CD4-positive, alpha-beta T cell treated with Interleukin-17A for 4 hours (primary cell): ENCODE measurements around the gene PTGER4.

Source experiments
- DNase-seq: peaks from one replicate; pipeline ENCODE4 v3.0.0-alpha.2; 2020; ENCODE audit warnings: mixed read lengths

The PTGER4 gene

GRCh38 chr5:40672425-40672824, 7.3 kb upstream of the PTGER4 start:
- DNase-seq, result no peak

- DNase-seq, result no peak
Measured at GRCh38 chr5:40674661-40675235, 5.0 kb upstream of the PTGER4 start.

DNA sequence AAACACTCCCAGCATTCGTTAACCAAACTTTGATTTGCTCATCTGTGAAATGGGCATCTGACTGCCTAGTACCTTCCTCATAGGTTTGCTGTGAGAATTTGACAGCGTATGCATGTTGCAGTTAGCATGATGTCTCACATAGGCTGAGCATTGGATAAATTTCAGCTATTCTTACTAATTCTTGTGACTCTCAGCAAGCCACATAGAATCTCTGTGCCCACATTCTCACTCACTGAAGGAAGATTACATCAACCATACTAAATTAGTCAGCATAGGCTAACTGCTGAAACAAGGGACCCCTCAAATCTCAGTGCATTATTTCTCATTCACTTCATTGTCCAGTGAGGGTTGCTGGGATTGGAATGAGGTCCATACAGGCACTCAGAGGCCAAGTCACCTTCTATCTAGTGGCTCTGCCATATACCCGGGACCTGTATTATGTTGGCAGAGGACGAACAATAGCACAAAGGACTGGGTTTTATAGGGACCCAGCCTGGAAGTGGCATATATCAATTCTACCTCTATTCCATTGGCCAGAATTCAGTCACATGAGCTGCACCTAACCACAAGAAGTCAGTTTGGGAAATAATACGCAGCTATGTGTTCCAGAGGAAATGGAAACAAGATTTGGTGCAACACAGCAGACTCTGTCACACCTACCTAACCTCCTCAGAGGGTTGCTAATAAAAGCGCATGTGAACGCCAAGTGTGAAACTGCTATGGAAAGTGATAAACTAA, 4.2 kb upstream of the PTGER4 start:
- peak; percentile 15 for DNase-seq

- peak; percentile 29 for DNase-seq
Measured at GRCh38 chr5:40676613-40677343, 2.9 kb upstream of the PTGER4 start.

DNA sequence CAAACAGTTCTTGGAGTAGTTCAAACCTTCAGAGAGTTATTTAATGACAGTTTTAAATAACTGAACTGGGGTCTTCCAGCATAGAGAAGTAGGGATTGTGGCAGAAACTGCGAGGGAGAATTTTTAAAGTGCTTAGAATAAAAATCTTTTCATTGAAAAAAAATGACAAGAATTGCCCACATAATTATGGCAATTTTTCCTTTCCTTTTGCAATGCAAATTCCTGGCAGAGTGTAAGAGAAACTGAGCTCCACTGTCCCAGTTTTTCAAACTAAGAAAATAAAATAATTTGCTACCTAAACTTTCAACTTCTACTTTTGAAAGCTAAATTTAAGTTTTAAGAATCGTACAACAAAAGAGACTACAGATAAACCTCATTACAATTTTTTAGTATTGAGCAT, 2.3 kb upstream of the PTGER4 start:
- DNase-seq, result no peak

DNA sequence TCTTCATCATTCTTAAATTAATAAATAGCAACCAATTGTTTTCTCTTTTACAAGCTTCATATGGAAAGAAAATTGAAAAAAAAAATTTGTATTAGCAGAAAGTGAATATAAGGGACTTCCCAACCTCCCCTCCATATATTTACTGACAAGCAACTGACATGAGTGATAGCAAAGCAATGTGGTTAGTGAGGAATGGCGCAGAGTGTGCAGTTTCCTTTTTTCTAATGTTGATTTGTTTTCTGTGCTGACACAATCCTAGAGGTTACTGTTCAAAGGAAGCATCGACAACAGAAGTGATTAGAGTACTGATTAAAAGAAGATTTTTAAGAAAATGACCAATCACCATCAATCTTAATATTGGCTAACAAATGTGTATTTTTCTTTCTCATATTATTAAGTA, 1.7 kb upstream of the PTGER4 start:
- DNase-seq, result peak; percentile 27

- DNase-seq, result no peak
Measured at GRCh38 chr5:40678460-40679147, 1.1 kb upstream of the PTGER4 start.

DNA sequence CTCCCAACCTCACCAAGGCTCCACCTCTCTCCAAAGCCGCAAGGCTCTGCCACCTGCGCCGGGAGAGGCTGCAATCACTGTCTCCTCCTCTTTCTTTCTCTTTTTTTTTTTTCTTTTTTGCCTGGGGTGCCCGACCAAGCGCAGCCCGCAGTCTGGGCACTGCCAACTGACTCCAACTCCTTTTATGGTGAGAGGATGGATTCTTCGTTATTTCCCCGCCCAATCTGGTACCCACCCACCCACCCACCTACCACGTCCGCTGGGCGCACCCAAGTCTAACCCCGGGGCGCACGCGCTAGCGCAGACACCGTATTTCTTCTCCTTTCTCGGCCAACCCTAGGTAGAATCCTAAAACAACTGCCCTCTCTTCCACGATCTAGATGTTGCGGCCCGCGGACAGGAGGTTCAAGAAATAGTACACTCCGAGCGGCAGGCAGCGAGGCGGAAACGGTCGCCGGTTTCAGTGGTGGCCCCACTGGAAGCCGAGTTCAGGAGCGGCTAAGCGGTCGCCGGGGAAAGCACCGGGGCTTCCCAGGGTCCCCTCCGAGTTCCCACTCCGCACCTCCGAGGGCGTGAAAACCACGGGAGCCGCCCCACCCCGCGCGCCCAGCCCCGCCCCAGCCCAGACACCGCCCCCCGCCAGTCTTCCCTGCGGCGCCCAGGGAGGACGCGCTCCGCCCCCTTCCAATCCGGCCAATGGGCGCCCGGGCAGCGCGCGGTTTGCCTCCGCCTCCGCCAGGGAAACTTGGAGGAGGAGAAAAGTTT, 385 bp upstream of the PTGER4 start:
- DNase-seq, result peak; percentile 96

DNA sequence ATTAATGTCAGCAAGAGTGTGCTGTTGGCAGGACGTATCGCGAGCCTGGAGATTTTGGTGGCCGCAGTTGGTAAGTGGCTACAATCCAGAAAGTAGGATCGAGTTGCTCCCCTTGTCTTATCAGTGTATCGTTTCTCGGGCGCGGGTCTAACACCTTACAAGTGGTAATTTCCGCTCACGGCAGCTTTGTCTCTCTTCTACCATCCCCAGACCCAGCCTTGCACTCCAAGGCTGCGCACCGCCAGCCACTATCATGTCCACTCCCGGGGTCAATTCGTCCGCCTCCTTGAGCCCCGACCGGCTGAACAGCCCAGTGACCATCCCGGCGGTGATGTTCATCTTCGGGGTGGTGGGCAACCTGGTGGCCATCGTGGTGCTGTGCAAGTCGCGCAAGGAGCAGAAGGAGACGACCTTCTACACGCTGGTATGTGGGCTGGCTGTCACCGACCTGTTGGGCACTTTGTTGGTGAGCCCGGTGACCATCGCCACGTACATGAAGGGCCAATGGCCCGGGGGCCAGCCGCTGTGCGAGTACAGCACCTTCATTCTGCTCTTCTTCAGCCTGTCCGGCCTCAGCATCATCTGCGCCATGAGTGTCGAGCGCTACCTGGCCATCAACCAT, 1.1 kb downstream of the PTGER4 start:
- DNase-seq, result peak; percentile 68

GRCh38 chr5:40681363-40682153, 1.8 kb downstream of the PTGER4 start:
- DNase-seq, result peak; percentile 54

DNA sequence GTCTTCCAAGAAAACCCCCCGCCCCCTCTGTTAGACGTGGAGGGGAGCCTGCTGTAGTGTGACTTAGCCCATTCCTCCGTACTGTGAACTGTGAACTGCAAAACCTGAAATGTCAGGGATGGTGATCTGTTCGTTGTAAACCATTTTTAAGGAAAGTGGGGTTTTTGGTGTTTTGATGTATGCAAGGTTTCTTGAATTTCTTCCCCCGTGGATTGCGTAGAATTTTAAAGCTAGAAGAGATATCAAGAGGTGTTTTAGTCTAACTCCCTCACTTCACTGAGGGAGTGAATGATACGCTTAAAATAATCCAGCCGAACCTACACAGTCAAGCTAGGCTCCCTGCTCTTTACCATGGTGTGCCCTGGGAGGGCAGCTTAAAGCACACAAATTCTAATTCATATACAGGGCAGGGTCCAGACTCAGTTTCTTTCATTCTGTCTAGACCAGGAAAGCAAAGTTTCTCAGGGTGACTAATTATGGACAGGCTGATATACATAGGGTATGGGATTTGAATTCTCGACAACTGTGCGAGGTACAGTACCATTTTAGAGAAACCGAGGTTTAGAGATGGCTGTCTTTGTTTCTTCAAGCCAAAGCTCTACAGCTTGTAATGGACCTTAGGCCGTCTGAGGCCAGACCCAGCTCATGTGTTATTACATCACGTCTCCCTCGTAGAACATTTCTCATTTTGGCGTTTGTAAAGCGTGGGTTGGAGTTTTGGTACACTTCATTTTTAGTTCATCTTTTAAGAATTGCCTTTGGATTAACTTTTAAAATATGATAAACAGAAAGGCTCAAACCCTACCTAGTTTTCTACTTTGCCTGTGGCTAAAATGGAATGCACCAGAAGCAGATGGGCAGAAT, 2.7 kb downstream of the PTGER4 start:
- DNase-seq, result no peak

DNA sequence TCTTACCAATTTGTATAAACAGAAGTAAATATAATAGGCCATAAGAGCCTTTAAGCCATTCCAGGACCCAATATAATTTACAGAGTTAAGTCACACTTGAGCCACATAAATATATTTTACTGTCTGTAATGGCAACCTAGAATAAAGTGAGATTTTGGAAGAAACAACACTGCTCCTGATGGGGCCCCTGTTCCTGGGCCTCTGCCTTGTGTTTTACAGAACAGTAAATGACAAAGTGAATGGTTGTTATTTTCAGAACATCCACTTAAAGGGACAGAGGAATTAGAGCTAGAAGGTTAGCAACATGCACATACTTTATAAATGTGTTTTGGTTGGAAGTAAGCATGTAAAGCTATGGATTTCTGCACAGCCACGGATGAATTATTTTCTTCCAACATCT, 3.6 kb downstream of the PTGER4 start:
- DNase-seq, result no peak

GRCh38 chr5:40685193-40685592, 5.5 kb downstream of the PTGER4 start:
- DNase-seq, result no peak

GRCh38 chr5:40685976-40686486, 6.3 kb downstream of the PTGER4 start:
- no peak for DNase-seq

DNA sequence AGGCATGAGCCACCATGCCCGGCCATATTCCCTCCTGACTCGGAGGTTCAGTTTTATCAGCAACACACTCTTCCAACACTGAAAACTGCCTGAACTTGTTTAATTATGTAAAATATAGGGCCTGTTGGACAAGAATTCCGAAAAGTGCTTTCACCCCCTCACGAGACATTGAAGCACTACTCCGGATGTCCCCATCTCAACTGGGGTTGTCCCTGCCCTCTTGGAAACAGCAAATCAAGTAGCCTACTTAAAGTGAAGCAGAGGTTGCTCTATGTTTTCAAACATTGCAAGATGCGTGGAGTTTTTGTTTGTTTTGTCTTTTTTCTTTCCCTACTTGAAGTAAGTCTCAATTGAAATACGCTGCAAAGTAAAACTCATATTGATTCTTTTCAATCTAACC, 7.6 kb downstream of the PTGER4 start:
- DNase-seq, result peak; percentile 44

DNA sequence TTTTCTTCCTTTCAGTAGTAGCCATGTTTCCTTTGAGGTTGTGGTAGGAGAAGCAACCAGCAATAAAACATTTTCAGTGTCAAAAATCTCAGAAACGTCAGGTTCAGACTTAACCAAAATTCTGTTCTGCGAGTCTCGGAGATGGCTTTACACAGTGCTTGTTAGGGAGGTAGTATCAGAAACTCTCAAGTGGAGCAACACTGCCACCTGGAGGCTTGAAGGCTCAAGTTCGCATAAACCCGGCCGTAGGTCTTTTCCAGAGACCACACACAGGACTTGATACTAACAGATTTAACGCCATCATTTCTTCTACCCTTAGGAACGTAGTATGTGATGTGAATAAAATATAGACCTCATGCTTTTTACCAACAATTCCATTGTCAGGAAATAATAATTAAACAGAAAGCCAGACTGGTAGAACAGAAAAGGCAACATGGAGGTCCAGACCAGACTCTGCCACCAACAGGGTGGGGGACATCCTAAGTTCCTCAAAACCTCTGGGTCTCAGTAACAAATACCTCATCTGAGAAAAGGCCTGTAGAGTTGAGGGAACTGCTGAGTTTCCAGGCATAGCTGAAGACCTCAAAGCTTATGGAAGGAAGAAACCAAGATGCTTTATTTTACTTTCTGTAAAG, 8.5 kb downstream of the PTGER4 start:
- DNase-seq, result peak; percentile 92

DNA sequence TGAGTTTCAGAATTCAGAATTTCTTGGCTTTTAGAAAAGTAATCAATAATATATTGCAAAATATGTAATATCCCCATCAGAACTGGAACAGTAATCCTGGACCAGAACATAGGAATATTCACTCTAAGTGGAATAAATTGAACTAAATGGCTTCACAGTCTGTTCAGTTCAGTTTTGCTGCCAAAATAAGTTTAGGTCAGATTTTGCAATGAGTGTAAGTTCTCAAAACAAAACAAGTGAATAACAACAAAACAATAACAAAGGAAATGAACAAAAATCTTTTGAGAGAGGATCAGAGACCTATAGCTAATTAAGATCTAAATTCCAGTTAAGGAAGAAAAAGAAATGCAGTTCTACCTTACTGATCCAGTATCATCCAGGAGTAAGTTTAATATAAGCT, 9.3 kb downstream of the PTGER4 start:
- no peak for DNase-seq

DNA sequence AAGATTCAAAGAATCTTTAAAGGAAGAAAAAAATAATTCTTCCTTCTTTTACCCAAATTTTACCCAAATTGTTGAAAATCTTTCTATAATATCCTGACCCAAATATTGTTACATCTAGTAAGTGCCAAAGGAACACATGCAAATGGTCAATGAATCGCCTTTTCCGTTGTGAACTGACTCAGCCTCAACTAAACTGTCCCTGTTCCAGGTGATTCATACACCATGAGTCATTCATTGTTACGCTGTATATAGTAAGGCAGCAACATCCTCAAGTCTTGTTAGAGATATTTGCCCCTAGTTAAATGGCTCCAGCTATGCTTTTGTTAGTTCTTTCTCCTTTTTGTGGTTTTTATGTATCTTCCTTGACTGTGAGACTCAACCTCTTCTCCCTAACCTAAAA, 9.7 kb downstream of the PTGER4 start:
- peak; percentile 46 for DNase-seq

GRCh38 chr5:40690267-40690666, 10.6 kb downstream of the PTGER4 start:
- no peak for DNase-seq

DNA sequence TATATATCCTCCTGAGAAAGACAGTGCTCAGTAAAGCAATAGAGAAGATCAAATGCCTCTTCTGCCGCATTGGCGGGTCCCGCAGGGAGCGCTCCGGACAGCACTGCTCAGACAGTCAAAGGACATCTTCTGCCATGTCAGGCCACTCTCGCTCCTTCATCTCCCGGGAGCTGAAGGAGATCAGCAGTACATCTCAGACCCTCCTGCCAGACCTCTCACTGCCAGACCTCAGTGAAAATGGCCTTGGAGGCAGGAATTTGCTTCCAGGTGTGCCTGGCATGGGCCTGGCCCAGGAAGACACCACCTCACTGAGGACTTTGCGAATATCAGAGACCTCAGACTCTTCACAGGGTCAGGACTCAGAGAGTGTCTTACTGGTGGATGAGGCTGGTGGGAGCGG, 12.2 kb downstream of the PTGER4 start:
- no peak for DNase-seq
